SK-N-SH (cell line): ENCODE data around the gene SDHA.

Experiments used
- EP300 ChIP-seq, 2 experiments: IDR thresholded peaks; 2 replicates each; pipeline versions ENCODE4 v1.4.0 to v1.6.1; 2012; ENCODE audit warnings: borderline replicate concordance in 1 of 2, low read depth in 1 of 2, low read length in 1 of 2
- EZH2phosphoT487 ChIP-seq: fragments of 200-600 bp; sonication (generic); IDR thresholded peaks from 2 replicates; pipeline ENCODE4 v1.6.1; 2017; ENCODE audit warnings: low read depth, mixed run types, mild to moderate bottlenecking, antibody characterized with exemption, moderate library complexity, borderline replicate concordance

GRCh38 chr5:267716-268115 is 49.6 kb downstream of the SDHA start:
- TF ChIP-seq EZH2phosphoT487 (no peak), EP300 (IDR thresholded peaks at IDR 0.05; ENCODE audit: borderline replicate concordance in 1 of 2, low read depth in 1 of 2, low read length in 1 of 2) (no peak)
